Thyroid gland (tissue), 4 donors: ENCODE results near the gene MPPE1. TPM values are rescaled to one million over a fixed set of nuclear protein-coding genes. Genes with fewer than 3 reads are reported as not detected.

Experiments used
- DNase-seq, 2 donors: peaks; one replicate each; pipeline ENCODE4 v3.0.0-alpha.2; 2019
- H3K27ac ChIP-seq, 3 donors: fragments of 200-600 bp; sonication (generic); 1 replicate in 2 of 3; 2 replicates in 1 of 3; pipeline ENCODE4 v1.5.1; 2016 to 2019; ENCODE audit warnings: mild to moderate bottlenecking in 1 of 3, moderate library complexity in 1 of 3
- H3K27me3 ChIP-seq: fragments of 200-600 bp; sonication (generic); one replicate; pipeline ENCODE4 v1.5.1; 2019
- H3K36me3 ChIP-seq, 2 donors: fragments of 200-600 bp; sonication (generic); one replicate each; pipeline ENCODE4 v1.5.1; 2016 to 2019
- H3K4me1 ChIP-seq, 2 donors: fragments of 200-600 bp; sonication (generic); one replicate each; pipeline ENCODE4 v1.5.1; 2017 to 2019
- H3K4me3 ChIP-seq, 3 donors: fragments of 200-600 bp; sonication (generic); replicated peaks in 1 of 3; 1 replicate in 2 of 3; 2 replicates in 1 of 3; pipeline ENCODE4 v1.5.1; 2016; ENCODE audit warnings: mild to moderate bottlenecking in 1 of 3
- H3K9me3 ChIP-seq: fragments of 200-600 bp; sonication (generic); one replicate; pipeline ENCODE4 v1.5.1; 2017
- POLR2A ChIP-seq, 2 donors: fragments of 450-650 bp; IDR thresholded peaks; one replicate each; pipeline ENCODE4 v1.6.1; 2017; ENCODE audit warnings: antibody characterized with exemption in 2 of 2, mild to moderate bottlenecking in 2 of 2, moderate library complexity in 1 of 2
- WGBS, 2 donors: methylation state at CpG; one replicate each; pipeline ENCODE4 v1.1.5; 2017; 5-methylcytosine and 5-hydroxymethylcytosine counted together
- intact Hi-C: fragments of 100-400 bp; cut with DNase I; formaldehyde crosslinking; loops from one replicate; pipeline ENCODE4 v1.15.1; 2023
- total RNA-seq, 4 donors: library from RNA; depleted of rRNA; stranded (reverse); fragments of >200 nt; gene quantifications; one replicate each; pipeline ENCODE4 v1.2.3, GENCODE V29; 2016
- TF ChIP-seq, protein P1 (sequence below), 6 experiments: fragments of 200-600 bp in 3 of 6; fragments of 450-650 bp in 3 of 6; sonication (generic) in 3 of 6; IDR thresholded peaks; one replicate each; pipeline ENCODE4 v1.5.1; 2016 to 2019; ENCODE audit warnings: antibody characterized with exemption in 6 of 6, mild to moderate bottlenecking in 2 of 6, inconsistent platforms in 1 of 6, moderate library complexity in 1 of 6

The MPPE1 gene
- total RNA-seq, 4 donors from 2014 or later: 50.0 to 111 (median 76.7) TPM

DNA sequence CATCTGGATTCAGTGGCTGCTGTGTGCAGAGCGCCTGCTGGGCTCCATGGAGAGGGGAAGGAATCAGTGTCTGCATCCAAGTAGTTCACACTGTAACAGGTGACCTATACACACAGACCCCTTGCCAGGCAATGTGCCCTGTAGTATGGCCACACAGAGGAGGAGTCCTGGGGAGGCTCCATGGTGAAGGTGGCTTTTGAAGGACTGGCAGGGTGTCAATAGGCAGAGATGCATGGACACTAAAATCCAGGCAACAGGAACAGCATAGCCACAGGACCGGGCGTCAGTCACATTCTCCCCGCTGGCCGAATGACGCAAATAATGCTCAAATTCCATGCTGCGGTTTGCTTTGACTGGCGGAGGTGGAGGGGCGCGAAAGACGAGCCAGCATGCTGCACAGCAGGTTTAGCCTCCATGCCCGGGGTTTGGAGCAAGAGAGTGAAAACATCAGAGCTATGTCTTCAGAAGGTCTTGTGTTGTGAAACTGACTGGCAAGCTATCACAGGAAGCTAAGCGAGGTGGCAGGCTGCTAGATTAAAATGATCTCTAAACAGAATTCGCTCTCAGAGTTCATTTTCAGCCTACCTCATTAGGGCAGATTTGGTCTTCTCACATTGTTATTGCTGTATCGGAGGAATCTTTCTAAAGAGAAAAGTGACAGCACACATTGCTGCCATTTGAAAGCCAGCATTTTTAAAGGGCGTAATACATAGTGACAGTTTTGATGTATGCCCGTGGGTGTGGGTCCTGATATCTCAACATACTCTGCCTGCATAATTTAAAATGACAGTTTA, 58.1 kb downstream of the MPPE1 start:
- Histone ChIP-seq H3K4me1 (peaks cover 14 to 22% of the 10 kb centered on the region in 2 donors), H3K27me3 (no peaks in the 10 kb centered on the region), H3K27ac (peak overlapping the region; percentile 95 to 96 (median 95)), H3K9me3 (no peaks in the 10 kb centered on the region), H3K4me3 (peak overlapping the region in 2 of 3 donors; percentile 74 to 100), H3K36me3 (no peaks in the 10 kb centered on the region)
- TF ChIP-seq, protein P1, sequence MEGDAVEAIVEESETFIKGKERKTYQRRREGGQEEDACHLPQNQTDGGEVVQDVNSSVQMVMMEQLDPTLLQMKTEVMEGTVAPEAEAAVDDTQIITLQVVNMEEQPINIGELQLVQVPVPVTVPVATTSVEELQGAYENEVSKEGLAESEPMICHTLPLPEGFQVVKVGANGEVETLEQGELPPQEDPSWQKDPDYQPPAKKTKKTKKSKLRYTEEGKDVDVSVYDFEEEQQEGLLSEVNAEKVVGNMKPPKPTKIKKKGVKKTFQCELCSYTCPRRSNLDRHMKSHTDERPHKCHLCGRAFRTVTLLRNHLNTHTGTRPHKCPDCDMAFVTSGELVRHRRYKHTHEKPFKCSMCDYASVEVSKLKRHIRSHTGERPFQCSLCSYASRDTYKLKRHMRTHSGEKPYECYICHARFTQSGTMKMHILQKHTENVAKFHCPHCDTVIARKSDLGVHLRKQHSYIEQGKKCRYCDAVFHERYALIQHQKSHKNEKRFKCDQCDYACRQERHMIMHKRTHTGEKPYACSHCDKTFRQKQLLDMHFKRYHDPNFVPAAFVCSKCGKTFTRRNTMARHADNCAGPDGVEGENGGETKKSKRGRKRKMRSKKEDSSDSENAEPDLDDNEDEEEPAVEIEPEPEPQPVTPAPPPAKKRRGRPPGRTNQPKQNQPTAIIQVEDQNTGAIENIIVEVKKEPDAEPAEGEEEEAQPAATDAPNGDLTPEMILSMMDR (IDR thresholded peaks at IDR 0.05): no peak
- TF ChIP-seq POLR2A (IDR thresholded peaks at IDR 0.05): peak in 1 of 2 donors; percentile 67
- 10 to 12% methylated on average over 15 to 17 of the region's 17 CpGs for WGBS, 2 donors
- peak; percentile 58 to 67 for DNase-seq
- intact Hi-C loops: loop anchor here (10.0 kb wide), 2 partner anchors 55 to 175 kb away; partner anchors contain the start of gene MPPE1

DNA sequence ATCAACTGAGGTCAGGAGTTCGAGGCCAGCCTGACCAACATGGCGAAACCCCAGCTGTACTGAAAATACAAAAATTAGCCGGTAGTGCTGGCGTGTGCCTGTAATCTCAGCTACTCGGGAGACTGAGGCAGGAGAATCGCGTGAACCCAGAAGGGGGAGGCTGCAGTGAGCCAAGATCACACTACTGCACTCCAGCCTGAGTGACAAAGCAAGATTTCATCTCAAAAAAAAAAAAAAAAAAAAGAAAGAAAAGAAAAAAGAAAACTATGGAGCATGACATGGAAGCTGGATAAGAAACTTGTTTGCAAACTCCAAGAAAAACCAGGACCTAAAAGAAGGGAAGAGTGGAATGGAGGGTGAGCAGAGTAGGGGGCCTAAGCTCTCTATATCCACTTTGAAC, 58.8 kb downstream of the MPPE1 start:
- intact Hi-C loops: no loop called here
- H3K27me3 ChIP-seq: no peaks in the 10 kb centered on the region
- WGBS, 2 donors: 91 to 95% methylated on average over 7 of the region's 7 CpGs
- peaks cover 14 to 22% of the 10 kb centered on the region in 2 donors for H3K4me1 ChIP-seq
- DNase-seq: no peak
- H3K9me3 ChIP-seq: no peaks in the 10 kb centered on the region
- TF ChIP-seq POLR2A (IDR thresholded peaks at IDR 0.05): no peak
- TF ChIP-seq, protein P1 (IDR thresholded peaks at IDR 0.05): no peak
- peak overlapping the region in 2 of 3 donors; percentile 95 to 96 for H3K27ac ChIP-seq
- no peak overlapping the region for H3K4me3 ChIP-seq
- H3K36me3 ChIP-seq: no peaks in the 10 kb centered on the region

DNA sequence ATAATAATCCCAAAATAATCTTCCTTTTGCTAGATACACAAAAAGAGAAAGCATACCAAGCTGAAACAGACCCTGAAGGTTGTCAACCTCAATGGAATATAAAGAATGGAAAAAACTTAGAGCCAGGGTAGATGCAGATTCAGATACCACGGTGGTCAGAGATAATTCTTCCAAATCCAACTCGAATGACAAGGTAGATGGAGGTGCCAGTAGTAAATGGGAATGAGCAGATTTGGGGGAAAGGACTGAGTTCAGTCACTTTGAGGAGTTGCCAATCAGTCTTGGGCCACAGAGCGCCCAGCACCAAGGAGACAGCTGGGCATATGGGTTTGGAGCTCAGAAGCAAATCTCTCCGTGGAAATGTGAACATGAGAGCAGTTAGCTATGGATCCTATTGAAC, 60.3 kb downstream of the MPPE1 start:
- TF ChIP-seq, protein P1 (IDR thresholded peaks at IDR 0.05): no peak
- no peak for TF ChIP-seq POLR2A (IDR thresholded peaks at IDR 0.05)
- intact Hi-C loops: no loop called here
- 86 to 87% methylated on average over 4 of the region's 4 CpGs for WGBS, 2 donors

DNA sequence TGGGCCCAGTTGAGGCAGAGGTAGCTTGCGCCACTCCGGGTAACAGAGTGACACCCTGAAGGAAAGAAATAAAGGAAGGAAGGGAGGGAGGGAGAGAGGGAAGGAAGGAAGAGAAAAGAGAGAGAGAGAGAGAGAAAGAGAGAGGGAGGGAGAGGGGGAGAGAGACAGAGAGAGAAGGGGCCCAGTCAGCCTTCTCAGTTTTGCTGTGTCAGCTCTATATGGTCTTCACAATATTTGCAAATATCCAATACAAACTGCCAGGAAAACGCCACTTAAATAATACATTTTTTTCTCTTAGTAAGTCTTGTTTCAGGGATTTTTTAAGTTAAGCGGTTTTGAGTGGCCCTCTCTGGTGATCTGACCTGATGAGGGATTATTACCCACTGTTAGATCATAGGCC, 62.5 kb downstream of the MPPE1 start:
- intact Hi-C loops: no loop called here
- Histone ChIP-seq H3K36me3 (no peaks in the 10 kb centered on the region), H3K9me3 (no peaks in the 10 kb centered on the region), H3K27ac (no peak overlapping the region), H3K4me3 (no peak overlapping the region), H3K27me3 (no peaks in the 10 kb centered on the region), H3K4me1 (peaks cover 0 to 7% of the 10 kb centered on the region in 2 donors)
- no peak for DNase-seq
- TF ChIP-seq, protein P1 (IDR thresholded peaks at IDR 0.05): no peak
- no peak for TF ChIP-seq POLR2A (IDR thresholded peaks at IDR 0.05)
- 90% methylated on average over 4 of the region's 4 CpGs for WGBS, 2 donors

More for the DNA sequence above, 60.3 kb downstream of the MPPE1 start:
- H3K4me3 ChIP-seq: no peak overlapping the region
- no peak overlapping the region for H3K27ac ChIP-seq
- H3K9me3 ChIP-seq: no peaks in the 10 kb centered on the region
- DNase-seq: no peak
- H3K27me3 ChIP-seq: no peaks in the 10 kb centered on the region
- H3K4me1 ChIP-seq: peaks cover 3 to 8% of the 10 kb centered on the region in 2 donors
- H3K36me3 ChIP-seq: no peaks in the 10 kb centered on the region

DNA sequence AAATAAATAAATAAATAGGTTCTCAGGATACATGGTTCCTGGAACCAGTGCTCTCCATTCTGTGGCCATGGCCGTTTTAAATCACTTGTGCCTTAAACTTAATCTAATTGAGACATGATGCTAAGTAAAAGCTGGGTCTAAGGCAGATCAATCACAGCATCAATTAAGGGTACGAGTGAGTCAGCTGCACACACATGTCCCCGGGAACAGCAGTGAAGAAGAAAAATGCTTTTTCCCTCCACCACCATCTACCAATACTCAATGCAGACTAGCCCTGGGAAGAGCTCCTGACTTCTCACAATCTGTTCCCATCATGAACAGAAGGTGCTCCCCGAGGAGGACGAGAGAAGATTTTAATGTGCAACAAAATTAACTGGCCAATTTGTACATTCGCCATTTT, 63.7 kb downstream of the MPPE1 start:
- 90 to 93% methylated on average over 6 of the region's 6 CpGs for WGBS, 2 donors
- TF ChIP-seq, protein P1 (IDR thresholded peaks at IDR 0.05): no peak
- TF ChIP-seq POLR2A (IDR thresholded peaks at IDR 0.05): no peak
- no peak for DNase-seq
- intact Hi-C loops: no loop called here
- Histone ChIP-seq H3K4me3 (no peak overlapping the region), H3K36me3 (no peaks in the 10 kb centered on the region), H3K9me3 (no peaks in the 10 kb centered on the region), H3K4me1 (no peaks in the 10 kb centered on the region), H3K27ac (no peak overlapping the region), H3K27me3 (no peaks in the 10 kb centered on the region)
